Breast epithelium (tissue), 3 donors: ENCODE measurements around the gene SRGAP3.

Experiments used
- POLR2A ChIP-seq: fragments of 450-650 bp; IDR thresholded peaks from one replicate; pipeline ENCODE4 v1.6.1; 2016; ENCODE audit warnings: antibody characterized with exemption, mild to moderate bottlenecking, moderate library complexity
- POLR2AphosphoS5 ChIP-seq, 3 donors: sonication (generic); formaldehyde crosslinking; IDR thresholded peaks; one replicate each; pipeline ENCODE4 v1.6.1; 2017; ENCODE audit warnings: antibody characterized with exemption in 3 of 3
- TF ChIP-seq, protein P1 (sequence below), 3 donors: fragments of 450-650 bp; IDR thresholded peaks; one replicate each; pipeline ENCODE4 v1.5.1; 2016 to 2017; ENCODE audit warnings: antibody characterized with exemption in 3 of 3, mild to moderate bottlenecking in 3 of 3, moderate library complexity in 3 of 3

DNA sequence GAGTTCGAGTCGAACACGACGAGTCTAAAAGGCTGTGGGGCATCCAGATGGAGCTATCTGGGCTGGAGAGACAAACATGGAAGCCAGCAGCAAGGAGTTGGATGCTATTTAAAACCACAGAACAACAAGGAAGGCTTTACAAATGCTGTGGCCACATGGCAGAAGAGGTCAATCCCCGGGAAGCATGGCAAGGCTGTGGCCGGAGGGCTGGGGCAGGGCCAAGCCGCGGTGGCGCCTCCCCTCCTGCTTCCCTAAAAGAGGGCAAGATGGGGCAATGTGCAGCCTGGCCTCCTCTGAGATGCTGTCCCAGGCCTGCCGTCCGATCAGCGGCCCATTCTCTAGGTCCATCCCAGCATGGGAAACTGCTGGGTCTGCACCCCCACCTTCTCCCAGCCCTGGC is 139.1 kb downstream of the SRGAP3 start:
- TF ChIP-seq, protein P1, sequence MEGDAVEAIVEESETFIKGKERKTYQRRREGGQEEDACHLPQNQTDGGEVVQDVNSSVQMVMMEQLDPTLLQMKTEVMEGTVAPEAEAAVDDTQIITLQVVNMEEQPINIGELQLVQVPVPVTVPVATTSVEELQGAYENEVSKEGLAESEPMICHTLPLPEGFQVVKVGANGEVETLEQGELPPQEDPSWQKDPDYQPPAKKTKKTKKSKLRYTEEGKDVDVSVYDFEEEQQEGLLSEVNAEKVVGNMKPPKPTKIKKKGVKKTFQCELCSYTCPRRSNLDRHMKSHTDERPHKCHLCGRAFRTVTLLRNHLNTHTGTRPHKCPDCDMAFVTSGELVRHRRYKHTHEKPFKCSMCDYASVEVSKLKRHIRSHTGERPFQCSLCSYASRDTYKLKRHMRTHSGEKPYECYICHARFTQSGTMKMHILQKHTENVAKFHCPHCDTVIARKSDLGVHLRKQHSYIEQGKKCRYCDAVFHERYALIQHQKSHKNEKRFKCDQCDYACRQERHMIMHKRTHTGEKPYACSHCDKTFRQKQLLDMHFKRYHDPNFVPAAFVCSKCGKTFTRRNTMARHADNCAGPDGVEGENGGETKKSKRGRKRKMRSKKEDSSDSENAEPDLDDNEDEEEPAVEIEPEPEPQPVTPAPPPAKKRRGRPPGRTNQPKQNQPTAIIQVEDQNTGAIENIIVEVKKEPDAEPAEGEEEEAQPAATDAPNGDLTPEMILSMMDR (IDR thresholded peaks at IDR 0.05): no peak
- TF ChIP-seq POLR2AphosphoS5 (IDR thresholded peaks at IDR 0.05) (no peak), POLR2A (no peak)
